Neural progenitor cell (in vitro differentiated cells): ENCODE data around the gene LRRC37A. TPM values are rescaled to one million over a fixed set of nuclear protein-coding genes. Genes with fewer than 3 reads are reported as not detected.
A peak's percentile ranks its signal among the peaks of the same experiment; 100 is the strongest.
"Not testable (repeated sequence)": the region's sequence is repeated elsewhere in the genome, so short reads cannot be mapped to it uniquely, and the experiment has no call there.

ENCODE experiments used
- DNase-seq: peaks from one replicate; pipeline ENCODE4 v3.0.0-alpha.2; 2016; ENCODE audit warnings: low spot score
- H2AFZ ChIP-seq: fragments of 200-600 bp; sonication (generic); replicated peaks from 2 replicates; pipeline ENCODE4 v1.6.1; 2016; ENCODE audit warnings: antibody characterized with exemption
- H3F3A ChIP-seq: fragments of 200-600 bp; sonication (generic); 2 replicates; pipeline ENCODE4 v1.6.1; 2016; ENCODE audit warnings: antibody characterized with exemption, low read depth
- H3K27ac ChIP-seq: fragments of 200-600 bp; sonication (generic); 2 replicates; pipeline ENCODE4 v1.5.1; 2016; ENCODE audit warnings: mild to moderate bottlenecking
- H3K27me3 ChIP-seq: fragments of 200-600 bp; sonication (generic); 2 replicates; pipeline ENCODE4 v1.6.1; 2016; ENCODE audit warnings: mild to moderate bottlenecking, moderate library complexity
- H3K36me3 ChIP-seq: fragments of 200-600 bp; sonication (generic); 2 replicates; pipeline ENCODE4 v1.5.1; 2016
- H3K4me1 ChIP-seq: fragments of 200-600 bp; sonication (generic); 2 replicates; pipeline ENCODE4 v1.6.1; 2016; ENCODE audit warnings: mixed run types
- H3K4me2 ChIP-seq: fragments of 200-600 bp; sonication (generic); 2 replicates; pipeline ENCODE4 v1.6.1; 2016
- H3K4me3 ChIP-seq: fragments of 200-600 bp; sonication (generic); 2 replicates; pipeline ENCODE4 v1.5.1; 2016
- H3K79me2 ChIP-seq: fragments of 200-600 bp; sonication (generic); 2 replicates; pipeline ENCODE4 v1.6.1; 2016; ENCODE audit warnings: low read depth
- H3K9ac ChIP-seq: fragments of 200-600 bp; sonication (generic); 2 replicates; pipeline ENCODE4 v1.6.1; 2016
- H3K9me3 ChIP-seq: fragments of 200-600 bp; sonication (generic); 2 replicates; pipeline ENCODE4 v1.5.1; 2016; ENCODE audit warnings: low read depth
- H4K20me1 ChIP-seq: fragments of 200-600 bp; sonication (generic); 2 replicates; pipeline ENCODE4 v1.6.1; 2016; ENCODE audit warnings: low read depth
- H3K27ac Mint-ChIP-seq: 3 replicates; pipeline ENCODE4 v1.8.0; 2021; ENCODE audit warnings: mixed read lengths
- H3K27me3 Mint-ChIP-seq: 2 replicates; pipeline ENCODE4 v1.8.0; 2022; ENCODE audit warnings: low read depth, mild to moderate bottlenecking, inconsistent platforms, moderate library complexity, mixed read lengths; ENCODE audit not compliant: insufficient read depth
- H3K36me3 Mint-ChIP-seq: 3 replicates; pipeline ENCODE4 v1.8.0; 2021; ENCODE audit warnings: mixed read lengths
- H3K4me1 Mint-ChIP-seq: 3 replicates; pipeline ENCODE4 v1.8.0; 2021; ENCODE audit warnings: mixed read lengths
- H3K4me3 Mint-ChIP-seq: 3 replicates; pipeline ENCODE4 v1.8.0; 2021; ENCODE audit warnings: mild to moderate bottlenecking, moderate library complexity, mixed read lengths
- H3K9me3 Mint-ChIP-seq: 3 replicates; pipeline ENCODE4 v1.8.0; 2020; ENCODE audit warnings: mixed read lengths
- CTCF ChIP-seq: fragments of 200-600 bp; sonication (generic); IDR thresholded peaks from 2 replicates; pipeline ENCODE4 v1.5.1; 2017; ENCODE audit warnings: antibody characterized with exemption, mild to moderate bottlenecking
- total RNA-seq: library from RNA; depleted of rRNA; stranded (reverse); fragments of >200 nt; gene quantifications from 2 replicates; pipeline ENCODE4 v1.2.3, GENCODE V29; 2015; ENCODE audit warnings: low replicate concordance

LRRC37A gene
- 5.4 and 7.9 TPM in 2 replicates for total RNA-seq

- H3K4me1 Mint-ChIP-seq, H3K36me3 ChIP-seq, H3K4me1 ChIP-seq, DNase-seq, H3K27me3 Mint-ChIP-seq, H4K20me1 ChIP-seq, H3K27ac ChIP-seq, H3F3A ChIP-seq, H3K27ac Mint-ChIP-seq, H3K4me2 ChIP-seq, H3K4me3 Mint-ChIP-seq, H3K9me3 Mint-ChIP-seq, H3K27me3 ChIP-seq, H3K9ac ChIP-seq, H3K79me2 ChIP-seq, H2AFZ ChIP-seq, H3K4me3 ChIP-seq, H3K36me3 Mint-ChIP-seq, H3K9me3 ChIP-seq: not testable (repeated sequence)
Measured at GRCh38 chr17:46294831-46295230, at the start of gene LRRC37A. LRRC37A (plus strand) TSS chr17:46295131; CDS start chr17:46295134, 3 bp downstream.

- not testable (repeated sequence) for H3K9me3 Mint-ChIP-seq, DNase-seq, H3K36me3 Mint-ChIP-seq, H3K27ac Mint-ChIP-seq, H3K27ac ChIP-seq, H2AFZ ChIP-seq, H3F3A ChIP-seq, H3K4me3 Mint-ChIP-seq, H4K20me1 ChIP-seq, H3K27me3 Mint-ChIP-seq, H3K4me1 Mint-ChIP-seq, H3K79me2 ChIP-seq, H3K4me2 ChIP-seq, H3K27me3 ChIP-seq, H3K9me3 ChIP-seq, H3K4me1 ChIP-seq, H3K36me3 ChIP-seq, H3K4me3 ChIP-seq, H3K9ac ChIP-seq
Measured at GRCh38 chr17:46249153-46249552, 45.8 kb upstream of the LRRC37A start.

GRCh38 chr17:46252804-46253203 is 42.1 kb upstream of the LRRC37A start:
- H3K27ac Mint-ChIP-seq, H3F3A ChIP-seq, H3K4me2 ChIP-seq, DNase-seq, H3K9me3 Mint-ChIP-seq, H3K4me1 ChIP-seq, H3K36me3 ChIP-seq, H3K27ac ChIP-seq, H3K79me2 ChIP-seq, H3K27me3 ChIP-seq, H3K9ac ChIP-seq, H3K4me3 ChIP-seq, H4K20me1 ChIP-seq, H3K4me1 Mint-ChIP-seq, H3K27me3 Mint-ChIP-seq, H3K9me3 ChIP-seq, H2AFZ ChIP-seq, H3K36me3 Mint-ChIP-seq, H3K4me3 Mint-ChIP-seq: not testable (repeated sequence)

- H3K9me3 Mint-ChIP-seq, H3K4me3 ChIP-seq, H3K4me1 ChIP-seq, H3F3A ChIP-seq, H4K20me1 ChIP-seq, H3K4me3 Mint-ChIP-seq, H3K9ac ChIP-seq, H3K27ac ChIP-seq, H3K4me2 ChIP-seq, H3K27me3 Mint-ChIP-seq, H3K36me3 Mint-ChIP-seq, H3K27ac Mint-ChIP-seq, H3K4me1 Mint-ChIP-seq, H3K36me3 ChIP-seq, H3K9me3 ChIP-seq, H3K27me3 ChIP-seq, H3K79me2 ChIP-seq, H2AFZ ChIP-seq: not testable (repeated sequence)
- TF ChIP-seq CTCF, result peak; percentile 53
- DNase-seq, result peak; percentile 67
Measured at GRCh38 chr17:46253722-46254121, 41.2 kb upstream of the LRRC37A start.

- H3K9ac ChIP-seq, H3K4me3 ChIP-seq, H4K20me1 ChIP-seq, H3F3A ChIP-seq, H3K4me1 Mint-ChIP-seq, H3K4me2 ChIP-seq, H3K9me3 Mint-ChIP-seq, H3K36me3 ChIP-seq, H3K79me2 ChIP-seq, H3K27me3 Mint-ChIP-seq, H3K9me3 ChIP-seq, DNase-seq, H3K27me3 ChIP-seq, H3K36me3 Mint-ChIP-seq, H3K27ac Mint-ChIP-seq, H2AFZ ChIP-seq, H3K4me3 Mint-ChIP-seq, H3K4me1 ChIP-seq, H3K27ac ChIP-seq: not testable (repeated sequence)
Measured at GRCh38 chr17:46254215-46254614, 40.7 kb upstream of the LRRC37A start.

- H3K4me3 ChIP-seq, H3K27ac ChIP-seq, H3K4me3 Mint-ChIP-seq, H3K27ac Mint-ChIP-seq, H4K20me1 ChIP-seq, H3K27me3 Mint-ChIP-seq, H3K36me3 Mint-ChIP-seq, H3K9ac ChIP-seq, H3K9me3 Mint-ChIP-seq, DNase-seq, H3K9me3 ChIP-seq, H3K36me3 ChIP-seq, H2AFZ ChIP-seq, H3K4me1 ChIP-seq, H3F3A ChIP-seq, H3K4me1 Mint-ChIP-seq, H3K4me2 ChIP-seq, H3K79me2 ChIP-seq: not testable (repeated sequence)
- peaks cover 20% of the 10 kb centered on the region for H3K27me3 ChIP-seq
Measured at GRCh38 chr17:46256369-46256768, 38.6 kb upstream of the LRRC37A start.
